Activated CD8-positive, alpha-beta memory T cell treated with anti-CD3 and anti-CD28 coated beads, Interleukin-2, amount 50 U/mL, for 1 hour (primary cell): Measurements from ENCODE around the gene DCUN1D5.
"Not testable (repeated sequence)": the region's sequence is repeated elsewhere in the genome, so short reads cannot be mapped to it uniquely, and the experiment has no call there.

Source experiments
- DNase-seq: peaks from one replicate; pipeline ENCODE4 v3.0.0-alpha.2; 2020; ENCODE audit errors: extremely low read depth

DCUN1D5 gene

GRCh38 chr11:103055221-103055890 lies 36.6 kb downstream of the DCUN1D5 start:
- DNase-seq = no peak

GRCh38 chr11:103053997-103054396 lies 38.0 kb downstream of the DCUN1D5 start:
- no peak for DNase-seq

GRCh38 chr11:103051981-103052380 lies 40.0 kb downstream of the DCUN1D5 start:
- no peak for DNase-seq

GRCh38 chr11:103051151-103051801 lies 40.7 kb downstream of the DCUN1D5 start:
- no peak for DNase-seq

GRCh38 chr11:103050351-103050750 lies 41.6 kb downstream of the DCUN1D5 start:
- no peak for DNase-seq

GRCh38 chr11:103047837-103048236 lies 44.1 kb downstream of the DCUN1D5 start:
- DNase-seq = no peak

GRCh38 chr11:103043826-103044678 lies 47.9 kb downstream of the DCUN1D5 start:
- DNase-seq = no peak

GRCh38 chr11:103042161-103042560 lies 49.8 kb downstream of the DCUN1D5 start:
- DNase-seq = no peak

GRCh38 chr11:103035791-103036434 lies 56.0 kb downstream of the DCUN1D5 start:
- DNase-seq = peak; percentile 5

- no peak for DNase-seq
Observed at GRCh38 chr11:103035216-103035615, 56.7 kb downstream of the DCUN1D5 start.

GRCh38 chr11:103031834-103032233 lies 60.1 kb downstream of the DCUN1D5 start:
- DNase-seq = no peak

- DNase-seq = no peak
Observed at GRCh38 chr11:103029401-103029800, 62.6 kb downstream of the DCUN1D5 start.

GRCh38 chr11:103028304-103029020 lies 63.5 kb downstream of the DCUN1D5 start:
- DNase-seq = not testable (repeated sequence)

GRCh38 chr11:103024086-103024485 lies 67.9 kb downstream of the DCUN1D5 start:
- no peak for DNase-seq

GRCh38 chr11:103016031-103016430 lies 75.9 kb downstream of the DCUN1D5 start:
- no peak for DNase-seq

GRCh38 chr11:103013421-103013820 lies 78.5 kb downstream of the DCUN1D5 start:
- DNase-seq = no peak
